K562 treated with DMSO at 1 percent for 24 hours (cell line): ENCODE results near the gene NEURL4. TPM values are rescaled to one million over a fixed set of nuclear protein-coding genes. Genes with fewer than 3 reads are reported as not detected.

ENCODE experiments used
- total RNA-seq: library from RNA; unstranded; fragments of 300-600 nt; gene quantifications from 2 replicates; pipeline ENCODE4 v1.2.3, GENCODE V29; 2022; ENCODE audit warnings: low read depth; ENCODE audit not compliant: insufficient read depth

The NEURL4 gene
- total RNA-seq, result 15.7 and 18.8 TPM in 2 replicates

GRCh38 chr17:7328840-7329373 is at the start of gene NEURL4:
TSS of gene NEURL4 (minus strand) at chr17:7329335. CDS start at chr17:7329312, 23 bp downstream.

GRCh38 chr17:7355053-7355452 is 25.9 kb upstream of the NEURL4 start, which contains the start of gene TMEM95:
TSS of gene TMEM95 (plus strand) at chr17:7355156. CDS start at chr17:7355205, 49 bp downstream.

GRCh38 chr17:7351665-7352502 is 22.7 kb upstream of the NEURL4 start, which contains the start of gene KCTD11:
TSS of gene KCTD11 (plus strand) at chr17:7352162.

GRCh38 chr17:7336240-7337175 is 7.4 kb upstream of the NEURL4 start, which contains the start of gene ACAP1:
TSS of gene ACAP1 (plus strand) at chr17:7336529. CDS start at chr17:7336735, 206 bp downstream.

GRCh38 chr17:7314719-7315569 is 14.2 kb downstream of the NEURL4 start, which contains the start of gene GPS2:
TSS of gene GPS2 (minus strand) at chr17:7315360. CDS start at chr17:7315052, 308 bp downstream.

GRCh38 chr17:7306911-7307685 is 22.0 kb downstream of the NEURL4 start, which contains the start of gene EIF5A:
TSS of gene EIF5A (plus strand) at chr17:7307628. CDS start at chr17:7309636, 2,008 bp downstream.

GRCh38 chr17:7294614-7295153 is 34.5 kb downstream of the NEURL4 start, which contains the start of gene YBX2:
TSS of gene YBX2 (minus strand) at chr17:7294639. CDS start at chr17:7294500, 139 bp downstream.

GRCh38 chr17:7281074-7281952 is 47.8 kb downstream of the NEURL4 start, which contains the start of gene SLC2A4:
TSS of gene SLC2A4 (plus strand) at chr17:7281718. CDS start at chr17:7281935, 217 bp downstream.

Other genes with a start within 250 kb of the NEURL4 start
- not detected in 2 replicates for gene CLEC10A, start 249.1 kb downstream of the NEURL4 start, total RNA-seq
- not detected in 2 replicates for gene ASGR2, start 214.5 kb downstream of the NEURL4 start, total RNA-seq
- gene ASGR1, start 150.0 kb downstream of the NEURL4 start, total RNA-seq, result 1.4 and 2.5 TPM in 2 replicates
- gene DLG4, start 109.5 kb downstream of the NEURL4 start, total RNA-seq, result 3.2 and 3.6 TPM in 2 replicates
- gene ACADVL, start 109.4 kb downstream of the NEURL4 start, total RNA-seq, result 252 and 266 TPM in 2 replicates
- 55.4 and 59.5 TPM in 2 replicates for gene DVL2, start 94.8 kb downstream of the NEURL4 start, total RNA-seq
- 26.9 and 30.4 TPM in 2 replicates for gene PHF23, start 89.9 kb downstream of the NEURL4 start, total RNA-seq
- gene GABARAP, start 86.9 kb downstream of the NEURL4 start, total RNA-seq, result 267 and 288 TPM in 2 replicates
- gene CTDNEP1, start 77.6 kb downstream of the NEURL4 start, total RNA-seq, result 70.4 and 74.9 TPM in 2 replicates
- gene ELP5, start 77.1 kb downstream of the NEURL4 start, total RNA-seq, result 54.3 and 56.3 TPM in 2 replicates
- gene CLDN7, start 66.9 kb downstream of the NEURL4 start, total RNA-seq, result 19.6 and 20.2 TPM in 2 replicates
- 0.39 and 0.63 TPM in 2 replicates for gene SLC2A4, start 47.6 kb downstream of the NEURL4 start, total RNA-seq
- not detected in 2 replicates for gene YBX2, start 34.7 kb downstream of the NEURL4 start, total RNA-seq
- gene EIF5A, start 21.7 kb downstream of the NEURL4 start, total RNA-seq, result 333 and 343 TPM in 2 replicates
- 64.3 and 71.2 TPM in 2 replicates for gene GPS2, start 14.0 kb downstream of the NEURL4 start, total RNA-seq
- gene ACAP1, start 7.2 kb upstream of the NEURL4 start, total RNA-seq, result 2.6 and 6.1 TPM in 2 replicates
- 7.3 and 8.6 TPM in 2 replicates for gene KCTD11, start 22.8 kb upstream of the NEURL4 start, total RNA-seq
- not detected in 2 replicates for gene TMEM95, start 25.8 kb upstream of the NEURL4 start, total RNA-seq
- 7.3 and 8.8 TPM in 2 replicates for gene TNK1, start 51.8 kb upstream of the NEURL4 start, total RNA-seq
- 11.9 and 13.9 TPM in 2 replicates for gene PLSCR3, start 65.2 kb upstream of the NEURL4 start, total RNA-seq
- gene TMEM256, start 74.8 kb upstream of the NEURL4 start, total RNA-seq, result 67.8 and 69.3 TPM in 2 replicates
- gene NLGN2, start 78.5 kb upstream of the NEURL4 start, total RNA-seq, result 14.2 and 14.9 TPM in 2 replicates
- not detected in 2 replicates for gene SPEM1, start 91.0 kb upstream of the NEURL4 start, total RNA-seq
- not detected in 2 replicates for gene SPEM2, start 96.3 kb upstream of the NEURL4 start, total RNA-seq
- not detected in 2 replicates for gene SPEM3, start 99.5 kb upstream of the NEURL4 start, total RNA-seq
- gene TMEM102, start 106.1 kb upstream of the NEURL4 start, total RNA-seq, result 14.7 and 16.9 TPM in 2 replicates
- gene FGF11, start 110.2 kb upstream of the NEURL4 start, total RNA-seq, result 6.3 and 7.5 TPM in 2 replicates
- 12.6 and 14.0 TPM in 2 replicates for gene CHRNB1, start 115.7 kb upstream of the NEURL4 start, total RNA-seq
- gene ZBTB4, start 150.3 kb upstream of the NEURL4 start, total RNA-seq, result 5.5 and 5.6 TPM in 2 replicates
- gene SLC35G6, start 152.1 kb upstream of the NEURL4 start, total RNA-seq, result not detected in 2 replicates
- 81.8 and 97.0 TPM in 2 replicates for gene POLR2A, start 155.0 kb upstream of the NEURL4 start, total RNA-seq
- 0.58 and 1.4 TPM in 2 replicates for gene TNFSF12, start 219.7 kb upstream of the NEURL4 start, total RNA-seq
- 1.5 and 2.0 TPM in 2 replicates for gene TNFSF13, start 229.4 kb upstream of the NEURL4 start, total RNA-seq
- 42.9 and 47.5 TPM in 2 replicates for gene SENP3, start 232.6 kb upstream of the NEURL4 start, total RNA-seq